GM19328 (cell line): ENCODE measurements around the gene SORCS2.

Source experiments
- ATAC-seq: cut with Tn5 transposase; IDR thresholded peaks from one replicate; pipeline ENCODE4 v1.9.1; 2021; ENCODE audit warnings: mild to moderate bottlenecking, moderate library complexity; ENCODE audit not compliant: unreplicated experiment

Gene SORCS2

DNA sequence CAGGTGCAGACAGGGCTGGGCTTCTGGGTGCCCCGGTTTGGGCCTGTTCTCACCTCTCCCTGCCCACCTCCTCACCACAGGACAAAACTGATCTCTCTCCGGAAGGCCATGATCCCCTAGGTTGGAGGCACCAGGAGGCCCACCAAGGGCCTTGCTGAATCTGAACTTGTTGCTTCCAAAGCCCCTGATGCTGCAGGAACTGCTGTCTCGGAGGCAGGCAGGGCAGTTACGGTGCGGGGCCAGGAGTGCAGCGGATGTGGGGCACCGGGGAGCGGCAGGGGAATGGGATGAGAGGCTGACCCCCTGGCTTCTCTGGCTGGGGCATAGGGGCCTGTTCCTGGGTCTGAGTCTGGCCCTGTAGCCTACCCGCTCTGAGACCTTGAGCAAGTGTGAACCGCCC lies 342.8 kb downstream of the SORCS2 start:
- no peak for ATAC-seq

GRCh38 chr4:7535619-7536018 lies 343.3 kb downstream of the SORCS2 start:
- no peak for ATAC-seq

DNA sequence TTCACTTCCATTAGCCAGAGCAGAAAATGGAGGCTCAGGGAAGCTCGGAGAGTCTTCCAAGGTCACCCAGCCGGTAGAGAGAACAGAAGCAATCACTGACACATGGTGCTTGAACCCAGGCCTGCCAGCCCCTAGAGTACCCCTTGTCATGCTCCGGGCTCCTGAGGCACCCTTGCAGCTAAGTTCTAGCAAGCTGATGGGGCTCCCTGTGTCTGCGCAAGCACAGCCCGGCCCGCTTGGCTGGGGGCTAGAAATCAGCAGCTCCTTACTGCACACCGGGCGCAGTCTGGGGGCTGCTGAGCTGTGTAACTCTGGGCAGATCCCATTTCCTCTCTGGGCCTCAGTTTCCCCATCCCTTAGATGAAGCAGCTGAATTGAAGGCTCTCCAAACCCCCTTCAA lies 344.5 kb downstream of the SORCS2 start:
- no peak for ATAC-seq

DNA sequence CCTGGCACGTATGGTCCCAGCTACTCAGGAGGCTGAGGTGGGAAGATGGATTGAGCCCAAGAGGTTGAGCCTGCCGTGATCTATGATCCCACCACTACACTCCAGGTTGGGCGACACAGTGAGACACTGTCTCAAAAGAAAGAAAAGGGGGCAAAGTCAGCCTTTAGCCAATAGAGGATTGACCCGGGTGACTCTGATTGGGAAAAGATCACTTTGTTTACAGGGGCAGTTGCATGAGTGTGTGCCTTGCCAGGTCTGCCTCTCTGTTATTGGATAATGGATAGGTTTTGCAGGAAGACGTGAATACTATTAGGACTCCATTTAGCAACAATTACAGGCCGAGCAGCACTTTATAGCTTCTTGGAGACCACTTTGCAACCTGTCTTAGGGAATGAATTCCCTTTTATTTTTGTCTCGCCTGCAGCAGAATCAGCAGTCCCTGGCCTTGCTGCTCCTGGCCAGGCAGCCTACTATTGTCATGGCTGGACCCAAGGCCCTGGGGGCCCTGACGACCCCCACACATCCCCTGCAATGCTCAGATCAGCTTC lies 345.6 kb downstream of the SORCS2 start:
- ATAC-seq = no peak

DNA sequence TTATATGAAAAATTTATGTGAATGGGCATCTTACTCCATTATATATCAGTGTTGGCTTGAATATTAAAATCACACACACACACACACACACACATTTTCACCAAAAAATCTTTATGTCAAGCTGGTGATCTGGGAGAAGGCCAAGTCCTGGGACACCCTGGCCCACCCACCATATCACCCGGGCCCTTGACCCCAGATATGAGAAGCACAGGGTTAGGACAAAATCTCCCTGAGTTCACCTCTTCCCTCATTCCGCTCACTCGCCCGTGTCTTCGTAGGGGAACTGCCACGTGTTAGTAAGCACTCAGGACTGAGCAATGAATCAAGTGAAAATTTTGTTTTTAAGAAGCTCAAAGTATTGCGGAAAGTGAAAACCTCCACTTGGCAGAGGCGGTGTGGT lies 346.2 kb downstream of the SORCS2 start:
- no peak for ATAC-seq

DNA sequence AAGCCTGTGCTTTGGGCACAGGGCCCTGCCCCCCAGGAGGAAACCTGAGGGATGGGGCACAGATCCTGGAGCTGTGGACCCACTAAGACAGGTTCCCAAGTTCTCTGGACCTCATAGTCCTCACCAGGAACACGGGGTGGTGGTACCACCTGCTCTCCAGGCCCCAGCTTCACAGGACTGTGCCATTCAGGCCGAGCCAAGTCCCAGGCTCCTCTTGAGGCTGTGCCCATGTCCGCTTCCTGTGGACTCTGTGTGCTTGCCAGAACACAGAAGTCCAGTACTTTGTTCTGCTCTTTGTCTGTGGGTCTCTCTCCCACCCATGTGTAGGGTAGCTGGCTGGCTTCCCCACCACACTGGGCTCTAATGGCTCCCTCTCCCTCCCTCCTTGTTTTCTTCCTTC lies 346.8 kb downstream of the SORCS2 start:
- ATAC-seq = no peak

GRCh38 chr4:7539659-7540058 lies 347.3 kb downstream of the SORCS2 start:
- no peak for ATAC-seq

DNA sequence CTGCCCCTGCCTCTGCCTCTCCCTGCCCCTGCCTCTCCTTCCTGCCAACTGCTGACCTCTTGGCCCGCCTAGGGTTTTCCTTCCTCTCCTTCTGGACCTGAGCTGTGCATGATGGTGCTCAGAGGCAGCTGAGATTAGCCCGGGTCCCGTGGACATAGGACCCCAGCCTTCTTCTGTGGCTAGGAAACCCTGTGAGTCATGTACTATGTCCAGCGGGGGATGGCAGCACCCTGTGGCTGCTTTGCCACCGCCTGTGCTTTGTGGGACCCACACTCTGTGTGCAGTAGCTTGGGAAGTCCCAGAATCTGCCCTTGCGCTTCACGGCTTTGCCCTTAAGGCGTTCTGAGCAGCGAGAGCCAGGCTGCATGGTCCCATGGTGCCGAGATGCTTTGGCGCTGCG lies 347.9 kb downstream of the SORCS2 start:
- ATAC-seq = no peak

DNA sequence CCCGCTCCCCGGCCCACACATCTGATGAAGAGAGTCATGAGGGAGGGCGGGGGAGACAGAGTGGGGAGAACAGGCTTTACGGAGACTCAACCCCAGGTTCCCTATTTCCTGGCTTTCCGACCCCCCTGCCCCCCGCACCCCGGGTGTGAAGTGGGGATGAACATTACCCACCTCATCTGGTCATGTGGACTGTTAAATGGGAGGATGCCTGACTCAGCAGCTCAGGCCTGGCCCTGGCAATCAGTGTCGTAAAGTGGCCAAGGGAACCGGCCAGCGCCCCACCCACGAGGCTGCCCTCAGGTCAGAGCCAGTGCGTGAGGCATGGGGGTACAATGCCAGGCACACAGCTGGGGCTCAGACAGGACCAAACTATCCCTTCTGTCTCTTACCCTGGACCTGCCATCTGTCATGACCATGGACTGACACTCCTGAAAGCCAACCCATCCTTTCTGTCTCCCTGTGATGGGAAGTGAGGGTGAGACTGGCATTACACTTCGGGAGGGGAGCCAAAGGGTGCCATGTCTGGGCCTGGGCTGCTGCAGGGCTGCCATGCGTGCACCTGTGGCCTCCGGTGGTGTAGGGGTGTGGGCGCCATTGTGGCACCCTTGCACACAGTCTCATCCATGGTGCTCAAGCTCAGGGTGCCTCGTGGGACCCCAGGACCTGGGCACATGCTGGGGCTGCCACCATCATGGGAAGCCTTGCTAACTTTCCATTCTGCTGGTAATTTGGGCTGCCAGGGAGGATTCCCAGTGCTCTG lies 348.5 kb downstream of the SORCS2 start:
- no peak for ATAC-seq

DNA sequence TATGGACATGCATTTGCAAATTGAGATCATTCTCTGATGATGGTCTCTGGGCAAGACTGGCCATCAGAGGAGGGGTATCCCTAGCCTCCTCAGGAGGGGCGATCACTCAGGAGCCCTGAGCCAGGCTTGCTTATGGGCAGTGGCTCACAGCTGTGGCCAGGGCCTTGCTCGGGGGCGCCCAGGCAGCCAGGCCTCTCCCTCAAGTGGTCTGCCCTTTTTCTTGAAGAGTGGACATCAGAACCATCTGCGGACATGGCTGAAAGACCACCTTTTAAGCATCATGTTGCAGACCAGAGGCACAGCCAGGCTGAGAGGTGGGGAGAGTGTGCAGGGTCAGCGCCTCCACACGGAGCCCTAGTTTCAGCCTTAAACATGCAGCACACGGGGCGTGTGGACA lies 349.1 kb downstream of the SORCS2 start:
- no peak for ATAC-seq

- ATAC-seq = no peak
Observed at GRCh38 chr4:7542781-7543180, 350.4 kb downstream of the SORCS2 start.

- no peak for ATAC-seq
Observed at GRCh38 chr4:7546152-7546808, 353.9 kb downstream of the SORCS2 start.

GRCh38 chr4:7546809-7547367 lies 354.6 kb downstream of the SORCS2 start:
- no peak for ATAC-seq

- no peak for ATAC-seq
Observed at GRCh38 chr4:7547368-7548040, 355.2 kb downstream of the SORCS2 start.

GRCh38 chr4:7549866-7550265 lies 357.5 kb downstream of the SORCS2 start:
- ATAC-seq = no peak

DNA sequence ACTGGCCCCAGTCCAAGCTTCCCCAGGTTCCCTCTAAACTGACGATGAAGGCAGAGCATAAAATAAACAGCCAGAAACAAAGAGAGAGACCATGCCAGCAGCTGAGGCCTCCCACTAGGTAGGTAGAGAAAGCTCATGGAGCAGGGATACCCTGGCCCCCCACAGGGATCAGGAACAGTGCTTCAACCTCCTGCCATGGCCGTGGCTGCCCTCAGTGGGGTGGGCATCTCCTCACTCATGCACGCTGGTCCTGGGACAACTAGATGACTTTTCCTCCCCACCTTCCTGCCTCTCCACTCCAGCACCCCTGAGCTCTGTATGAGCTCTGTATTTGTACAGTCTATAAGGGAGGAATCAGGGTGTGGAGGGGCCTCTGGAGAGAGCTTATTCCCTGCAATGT lies 360.1 kb downstream of the SORCS2 start:
- no peak for ATAC-seq

GRCh38 chr4:7553280-7553679 lies 360.9 kb downstream of the SORCS2 start:
- ATAC-seq = no peak

DNA sequence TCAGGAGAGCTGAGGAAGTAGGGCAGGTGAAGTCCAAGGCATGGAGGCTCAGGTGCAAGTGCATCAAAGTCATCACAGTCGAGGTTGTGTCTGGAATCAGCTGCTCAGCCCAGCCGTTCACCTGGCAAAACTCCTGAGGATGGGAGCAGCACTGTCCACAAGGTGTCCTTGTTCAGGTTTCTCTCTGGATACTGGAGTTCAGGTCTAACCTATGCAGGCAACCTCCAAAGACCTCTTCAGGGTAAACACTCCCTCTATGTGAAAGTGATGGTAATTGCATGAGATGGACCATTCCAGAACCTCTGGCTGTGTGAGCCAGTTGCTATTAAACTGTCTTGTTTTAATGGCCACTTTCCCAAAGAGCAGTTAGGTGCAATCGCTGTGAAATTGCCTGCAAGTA lies 362.6 kb downstream of the SORCS2 start:
- ATAC-seq = no peak

DNA sequence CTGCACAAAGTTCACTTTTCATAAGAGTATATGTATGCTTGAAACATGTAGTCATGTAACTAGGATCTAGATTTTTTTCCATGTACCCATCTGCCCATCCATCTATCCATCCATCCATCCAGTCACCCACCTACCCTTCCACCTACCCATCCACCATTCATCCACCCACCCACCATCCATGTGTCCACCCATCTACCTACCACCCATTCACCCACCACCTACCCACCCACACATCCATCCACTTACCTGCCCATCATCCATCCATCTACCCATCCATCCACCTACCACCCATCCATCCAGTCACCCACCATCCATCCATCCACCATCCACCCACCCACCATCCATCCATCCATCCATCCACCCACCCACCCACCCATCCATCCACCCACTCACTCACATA lies 364.2 kb downstream of the SORCS2 start:
- ATAC-seq = no peak

- no peak for ATAC-seq
Observed at GRCh38 chr4:7557456-7557855, 365.1 kb downstream of the SORCS2 start.

DNA sequence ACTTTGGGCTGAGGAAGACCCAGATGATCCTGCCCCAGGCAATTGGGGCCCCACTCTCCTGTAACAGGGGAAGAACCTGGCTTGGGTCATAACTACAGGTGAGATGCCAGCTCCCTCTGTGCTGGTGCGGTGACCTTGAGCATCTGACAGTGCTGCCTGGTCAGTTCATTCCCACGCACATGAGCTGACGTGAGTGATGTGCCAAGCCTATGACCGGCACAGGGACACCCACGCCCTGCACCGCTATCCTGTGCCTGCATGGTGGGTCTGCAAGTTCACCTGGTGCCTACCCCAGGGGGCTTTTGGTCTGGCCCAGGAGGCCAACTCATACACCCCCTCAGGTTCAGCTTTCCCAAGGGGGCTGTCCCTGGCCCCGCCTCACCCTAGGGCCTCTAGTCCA lies 366.1 kb downstream of the SORCS2 start:
- no peak for ATAC-seq

GRCh38 chr4:7559316-7559715 lies 367.0 kb downstream of the SORCS2 start:
- no peak for ATAC-seq
